K562 (cell line): Measurements from ENCODE around the gene CLCN2. TPM values are rescaled to one million over a fixed set of nuclear protein-coding genes. Genes with fewer than 3 reads are reported as not detected.

ENCODE experiments used
- FOS ChIP-seq: IDR thresholded peaks from 3 replicates; pipeline ENCODE4 v1.6.1; 2011; ENCODE audit not compliant: insufficient read length; ENCODE audit errors: extremely low read depth
- FOXP1 ChIP-seq: sonication (generic); formaldehyde crosslinking; IDR thresholded peaks from 2 replicates; pipeline ENCODE4 v1.8.0; 2022; ENCODE audit warnings: mild to moderate bottlenecking, missing genetic modification reagents
- GABPA ChIP-seq: fragments of 200-800 bp; sonication (Bioruptor generic); conservative IDR thresholded peaks from 2 replicates; pipeline ENCODE4 v1.6.1; 2016; ENCODE audit warnings: low read depth, missing genetic modification characterization, missing compliant biosample characterization
- HCFC1 ChIP-seq: IDR thresholded peaks from 2 replicates; pipeline ENCODE4 v1.6.1; 2012; ENCODE audit warnings: low read depth, low read length, improper control_type of control experiment
- MYC ChIP-seq, 2 experiments: fragments of 250-450 bp in 1 of 2; sonication (Bioruptor Pico) in 1 of 2; IDR thresholded peaks; 2 replicates each; pipeline versions ENCODE4 v1.5.1 to v1.6.1; 2012 to 2021; ENCODE audit warnings: low read depth in 2 of 2, borderline replicate concordance in 1 of 2, improper control_type of control experiment in 1 of 2, low read length in 1 of 2, mild to moderate bottlenecking in 1 of 2, moderate library complexity in 1 of 2
- NBN ChIP-seq: fragments of 450-650 bp; IDR thresholded peaks from 2 replicates; pipeline ENCODE4 v1.6.1; 2016; ENCODE audit warnings: low read depth, mild to moderate bottlenecking
- NRF1 ChIP-seq, 2 experiments: fragments of 450-650 bp; IDR thresholded peaks in 1 of 2; conservative IDR thresholded peaks in 1 of 2; 2 replicates each; pipeline ENCODE4 v1.6.1; 2014; ENCODE audit warnings: mild to moderate bottlenecking in 2 of 2
- POLR2A ChIP-seq: fragments of 450-650 bp; conservative IDR thresholded peaks from 2 replicates; pipeline ENCODE4 v1.6.1; 2016
- TBP ChIP-seq: optimal IDR thresholded peaks from 2 replicates; pipeline ENCODE3; 2011; ENCODE audit warnings: low read depth, low read length, improper control_type of control experiment
- TEAD2 ChIP-seq: fragments of 450-650 bp; IDR thresholded peaks from 2 replicates; pipeline ENCODE4 v1.6.1; 2016; ENCODE audit warnings: missing genetic modification characterization, control low read depth, missing compliant biosample characterization
- TOE1 ChIP-seq, 2 experiments: fragments of 450-650 bp in 1 of 2; sonication (generic) in 1 of 2; formaldehyde crosslinking in 1 of 2; IDR thresholded peaks; 2 replicates each; pipeline versions ENCODE4 v1.7.1 to v1.8.0; 2016 to 2022; ENCODE audit warnings: borderline replicate concordance in 2 of 2, mild to moderate bottlenecking in 2 of 2, antibody characterized with exemption in 1 of 2, inconsistent platforms in 1 of 2, low read depth in 1 of 2, missing genetic modification reagents in 1 of 2, moderate library complexity in 1 of 2
- polyA plus RNA-seq, 8 experiments: library from polyadenylated mRNA; depleted of rRNA in 4 of 8; stranded (reverse) in 5 of 8; unstranded in 3 of 8; fragments of >200 nt; fragmentation: Nextera tagmentation in 2 of 8; fragmentation: Illumina TruSeq in 1 of 8; extraction: Ambion mirVana in 2 of 8; extraction: Trizol in 1 of 8; gene quantifications; 2 replicates each; pipeline versions ENCODE4 v1.2.1 to v1.2.3, GENCODE V29; 2011 to 2014; ENCODE audit warnings: inconsistent platforms in 1 of 8, missing spikeins in 1 of 8
- total RNA-seq, 7 experiments: library from RNA; depleted of rRNA in 6 of 7; stranded (reverse); fragments of >200 nt in 6 of 7; fragmentation: Illumina TruSeq in 2 of 7; extraction: Trizol in 2 of 7; gene quantifications; 2 replicates each; pipeline versions ENCODE4 v1.2.1 to v1.2.3, GENCODE V29; 2011 to 2021; ENCODE audit warnings: low replicate concordance in 1 of 7
- TF ChIP-seq, protein P1 (sequence below): fragments of 450-650 bp; IDR thresholded peaks from 2 replicates; pipeline ENCODE4 v1.6.1; 2016; ENCODE audit warnings: mild to moderate bottlenecking, moderate library complexity
- TF ChIP-seq, protein P2 (sequence below): fragments of 250-450 bp; sonication (Bioruptor Pico); IDR thresholded peaks from 2 replicates; pipeline ENCODE4 v1.4.0; 2020; ENCODE audit warnings: mild to moderate bottlenecking
- TF ChIP-seq, protein P3 (sequence below): fragments of 250-450 bp; sonication (Bioruptor Pico); IDR thresholded peaks from 2 replicates; pipeline ENCODE4 v1.8.0; 2022; ENCODE audit warnings: moderate library complexity, mild to moderate bottlenecking, inconsistent platforms
- TF ChIP-seq, protein P4 (sequence below): sonication (generic); formaldehyde crosslinking; IDR thresholded peaks from 2 replicates; pipeline ENCODE4 v1.9.0; 2022; ENCODE audit warnings: mild to moderate bottlenecking, missing genetic modification reagents

The CLCN2 gene
- total and polyA plus RNA-seq, 9 of the 15 experiments (the other 6 are each of a cell fraction or from before 2014, with no cell fraction given): 0.10 to 14.0 (median 6.9) TPM

DNA sequence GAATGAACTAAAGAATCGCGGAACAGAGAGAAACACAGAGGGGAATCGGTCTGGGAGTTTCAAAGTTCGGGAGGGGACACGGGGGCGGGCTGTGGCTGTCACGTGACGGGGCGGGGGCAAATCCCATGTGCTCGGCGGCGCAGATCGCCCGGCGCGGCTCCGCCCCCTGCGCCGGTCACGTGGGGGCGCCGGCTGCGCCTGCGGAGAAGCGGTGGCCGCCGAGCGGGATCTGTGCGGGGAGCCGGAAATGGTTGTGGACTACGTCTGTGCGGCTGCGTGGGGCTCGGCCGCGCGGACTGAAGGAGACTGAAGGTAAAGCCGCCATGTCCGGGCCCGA, 47.1 kb downstream of the CLCN2 start, which contains the start of gene EIF4G1 (continued):
- TF ChIP-seq, protein P1, sequence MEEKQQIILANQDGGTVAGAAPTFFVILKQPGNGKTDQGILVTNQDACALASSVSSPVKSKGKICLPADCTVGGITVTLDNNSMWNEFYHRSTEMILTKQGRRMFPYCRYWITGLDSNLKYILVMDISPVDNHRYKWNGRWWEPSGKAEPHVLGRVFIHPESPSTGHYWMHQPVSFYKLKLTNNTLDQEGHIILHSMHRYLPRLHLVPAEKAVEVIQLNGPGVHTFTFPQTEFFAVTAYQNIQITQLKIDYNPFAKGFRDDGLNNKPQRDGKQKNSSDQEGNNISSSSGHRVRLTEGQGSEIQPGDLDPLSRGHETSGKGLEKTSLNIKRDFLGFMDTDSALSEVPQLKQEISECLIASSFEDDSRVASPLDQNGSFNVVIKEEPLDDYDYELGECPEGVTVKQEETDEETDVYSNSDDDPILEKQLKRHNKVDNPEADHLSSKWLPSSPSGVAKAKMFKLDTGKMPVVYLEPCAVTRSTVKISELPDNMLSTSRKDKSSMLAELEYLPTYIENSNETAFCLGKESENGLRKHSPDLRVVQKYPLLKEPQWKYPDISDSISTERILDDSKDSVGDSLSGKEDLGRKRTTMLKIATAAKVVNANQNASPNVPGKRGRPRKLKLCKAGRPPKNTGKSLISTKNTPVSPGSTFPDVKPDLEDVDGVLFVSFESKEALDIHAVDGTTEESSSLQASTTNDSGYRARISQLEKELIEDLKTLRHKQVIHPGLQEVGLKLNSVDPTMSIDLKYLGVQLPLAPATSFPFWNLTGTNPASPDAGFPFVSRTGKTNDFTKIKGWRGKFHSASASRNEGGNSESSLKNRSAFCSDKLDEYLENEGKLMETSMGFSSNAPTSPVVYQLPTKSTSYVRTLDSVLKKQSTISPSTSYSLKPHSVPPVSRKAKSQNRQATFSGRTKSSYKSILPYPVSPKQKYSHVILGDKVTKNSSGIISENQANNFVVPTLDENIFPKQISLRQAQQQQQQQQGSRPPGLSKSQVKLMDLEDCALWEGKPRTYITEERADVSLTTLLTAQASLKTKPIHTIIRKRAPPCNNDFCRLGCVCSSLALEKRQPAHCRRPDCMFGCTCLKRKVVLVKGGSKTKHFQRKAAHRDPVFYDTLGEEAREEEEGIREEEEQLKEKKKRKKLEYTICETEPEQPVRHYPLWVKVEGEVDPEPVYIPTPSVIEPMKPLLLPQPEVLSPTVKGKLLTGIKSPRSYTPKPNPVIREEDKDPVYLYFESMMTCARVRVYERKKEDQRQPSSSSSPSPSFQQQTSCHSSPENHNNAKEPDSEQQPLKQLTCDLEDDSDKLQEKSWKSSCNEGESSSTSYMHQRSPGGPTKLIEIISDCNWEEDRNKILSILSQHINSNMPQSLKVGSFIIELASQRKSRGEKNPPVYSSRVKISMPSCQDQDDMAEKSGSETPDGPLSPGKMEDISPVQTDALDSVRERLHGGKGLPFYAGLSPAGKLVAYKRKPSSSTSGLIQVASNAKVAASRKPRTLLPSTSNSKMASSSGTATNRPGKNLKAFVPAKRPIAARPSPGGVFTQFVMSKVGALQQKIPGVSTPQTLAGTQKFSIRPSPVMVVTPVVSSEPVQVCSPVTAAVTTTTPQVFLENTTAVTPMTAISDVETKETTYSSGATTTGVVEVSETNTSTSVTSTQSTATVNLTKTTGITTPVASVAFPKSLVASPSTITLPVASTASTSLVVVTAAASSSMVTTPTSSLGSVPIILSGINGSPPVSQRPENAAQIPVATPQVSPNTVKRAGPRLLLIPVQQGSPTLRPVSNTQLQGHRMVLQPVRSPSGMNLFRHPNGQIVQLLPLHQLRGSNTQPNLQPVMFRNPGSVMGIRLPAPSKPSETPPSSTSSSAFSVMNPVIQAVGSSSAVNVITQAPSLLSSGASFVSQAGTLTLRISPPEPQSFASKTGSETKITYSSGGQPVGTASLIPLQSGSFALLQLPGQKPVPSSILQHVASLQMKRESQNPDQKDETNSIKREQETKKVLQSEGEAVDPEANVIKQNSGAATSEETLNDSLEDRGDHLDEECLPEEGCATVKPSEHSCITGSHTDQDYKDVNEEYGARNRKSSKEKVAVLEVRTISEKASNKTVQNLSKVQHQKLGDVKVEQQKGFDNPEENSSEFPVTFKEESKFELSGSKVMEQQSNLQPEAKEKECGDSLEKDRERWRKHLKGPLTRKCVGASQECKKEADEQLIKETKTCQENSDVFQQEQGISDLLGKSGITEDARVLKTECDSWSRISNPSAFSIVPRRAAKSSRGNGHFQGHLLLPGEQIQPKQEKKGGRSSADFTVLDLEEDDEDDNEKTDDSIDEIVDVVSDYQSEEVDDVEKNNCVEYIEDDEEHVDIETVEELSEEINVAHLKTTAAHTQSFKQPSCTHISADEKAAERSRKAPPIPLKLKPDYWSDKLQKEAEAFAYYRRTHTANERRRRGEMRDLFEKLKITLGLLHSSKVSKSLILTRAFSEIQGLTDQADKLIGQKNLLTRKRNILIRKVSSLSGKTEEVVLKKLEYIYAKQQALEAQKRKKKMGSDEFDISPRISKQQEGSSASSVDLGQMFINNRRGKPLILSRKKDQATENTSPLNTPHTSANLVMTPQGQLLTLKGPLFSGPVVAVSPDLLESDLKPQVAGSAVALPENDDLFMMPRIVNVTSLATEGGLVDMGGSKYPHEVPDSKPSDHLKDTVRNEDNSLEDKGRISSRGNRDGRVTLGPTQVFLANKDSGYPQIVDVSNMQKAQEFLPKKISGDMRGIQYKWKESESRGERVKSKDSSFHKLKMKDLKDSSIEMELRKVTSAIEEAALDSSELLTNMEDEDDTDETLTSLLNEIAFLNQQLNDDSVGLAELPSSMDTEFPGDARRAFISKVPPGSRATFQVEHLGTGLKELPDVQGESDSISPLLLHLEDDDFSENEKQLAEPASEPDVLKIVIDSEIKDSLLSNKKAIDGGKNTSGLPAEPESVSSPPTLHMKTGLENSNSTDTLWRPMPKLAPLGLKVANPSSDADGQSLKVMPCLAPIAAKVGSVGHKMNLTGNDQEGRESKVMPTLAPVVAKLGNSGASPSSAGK: 0 out of 2 replicates have a peak, but pooled peaks have one; percentile 42
- TF ChIP-seq, protein P2, sequence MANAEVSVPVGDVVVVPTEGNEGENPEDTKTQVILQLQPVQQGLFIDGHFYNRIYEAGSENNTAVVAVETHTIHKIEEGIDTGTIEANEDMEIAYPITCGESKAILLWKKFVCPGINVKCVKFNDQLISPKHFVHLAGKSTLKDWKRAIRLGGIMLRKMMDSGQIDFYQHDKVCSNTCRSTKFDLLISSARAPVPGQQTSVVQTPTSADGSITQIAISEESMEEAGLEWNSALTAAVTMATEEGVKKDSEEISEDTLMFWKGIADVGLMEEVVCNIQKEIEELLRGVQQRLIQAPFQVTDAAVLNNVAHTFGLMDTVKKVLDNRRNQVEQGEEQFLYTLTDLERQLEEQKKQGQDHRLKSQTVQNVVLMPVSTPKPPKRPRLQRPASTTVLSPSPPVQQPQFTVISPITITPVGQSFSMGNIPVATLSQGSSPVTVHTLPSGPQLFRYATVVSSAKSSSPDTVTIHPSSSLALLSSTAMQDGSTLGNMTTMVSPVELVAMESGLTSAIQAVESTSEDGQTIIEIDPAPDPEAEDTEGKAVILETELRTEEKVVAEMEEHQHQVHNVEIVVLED (CRISPR knock-in tag): peak; percentile 84
- TF ChIP-seq TBP (peak; percentile 87), GABPA (tag) (peak; percentile 80), NRF1 (conservative IDR thresholded peaks at IDR 0.05 in 1 of 2, IDR thresholded peaks at IDR 0.05 in 1 of 2) (peak; percentile 90 to 91), POLR2A (peak; percentile 62), MYC (IDR thresholded peaks at IDR 0.05; ENCODE audit: low read depth, low read length) (peak; percentile 98), MYC (CRISPR knock-in tag; IDR thresholded peaks at IDR 0.05; ENCODE audit: borderline replicate concordance, low read depth) (no peak), FOXP1 (CRISPR knock-in tag) (no peak), TOE1 (IDR thresholded peaks at IDR 0.05; ENCODE audit: borderline replicate concordance) (peak; percentile 97), TOE1 (CRISPR knock-in tag; IDR thresholded peaks at IDR 0.05; ENCODE audit: borderline replicate concordance, low read depth) (no peak), NBN (0 out of 2 replicates have a peak, but pooled peaks have one; percentile 2), HCFC1 (peak; percentile 27; the same call in 1 of the 2 replicates), TEAD2 (tag) (no peak), FOS (peak; percentile 9)
- TF ChIP-seq, protein P3, sequence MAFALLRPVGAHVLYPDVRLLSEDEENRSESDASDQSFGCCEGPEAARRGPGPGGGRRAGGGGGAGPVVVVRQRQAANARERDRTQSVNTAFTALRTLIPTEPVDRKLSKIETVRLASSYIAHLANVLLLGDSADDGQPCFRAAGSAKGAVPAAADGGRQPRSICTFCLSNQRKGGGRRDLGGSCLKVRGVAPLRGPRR: no peak
- TF ChIP-seq, protein P4, sequence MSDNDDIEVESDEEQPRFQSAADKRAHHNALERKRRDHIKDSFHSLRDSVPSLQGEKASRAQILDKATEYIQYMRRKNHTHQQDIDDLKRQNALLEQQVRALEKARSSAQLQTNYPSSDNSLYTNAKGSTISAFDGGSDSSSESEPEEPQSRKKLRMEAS: peak; percentile 89
